HG03457 (cell line): ENCODE results near the gene USP3.
"Not testable (repeated sequence)": the region's sequence is repeated elsewhere in the genome, so short reads cannot be mapped to it uniquely, and the experiment has no call there.

Source experiments
- ATAC-seq: cut with Tn5 transposase; IDR thresholded peaks from one replicate; pipeline ENCODE4 v1.9.1; 2021; ENCODE audit warnings: moderate number of reproducible peaks; ENCODE audit not compliant: unreplicated experiment

The USP3 gene

DNA sequence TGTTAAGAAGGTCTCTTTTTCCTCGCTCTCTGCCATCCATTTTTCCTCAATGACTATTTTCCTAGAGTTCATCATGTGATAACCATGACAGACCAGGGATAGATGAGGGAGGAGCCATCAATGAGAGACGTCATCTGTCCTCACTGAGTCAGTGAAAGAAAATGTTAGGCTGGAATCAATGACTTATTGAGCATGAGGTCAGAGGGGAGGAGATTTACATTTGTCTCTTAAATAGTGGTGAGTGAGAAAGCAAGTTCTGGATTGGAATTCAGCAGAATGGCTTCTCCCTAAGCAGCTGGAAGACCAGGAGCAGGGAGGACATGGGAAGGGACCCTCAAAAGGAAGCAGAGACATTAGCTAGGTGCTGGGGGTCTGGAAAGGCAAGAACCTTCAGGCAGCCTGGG is 28.2 kb upstream of the USP3 start:
- ATAC-seq, result no peak

DNA sequence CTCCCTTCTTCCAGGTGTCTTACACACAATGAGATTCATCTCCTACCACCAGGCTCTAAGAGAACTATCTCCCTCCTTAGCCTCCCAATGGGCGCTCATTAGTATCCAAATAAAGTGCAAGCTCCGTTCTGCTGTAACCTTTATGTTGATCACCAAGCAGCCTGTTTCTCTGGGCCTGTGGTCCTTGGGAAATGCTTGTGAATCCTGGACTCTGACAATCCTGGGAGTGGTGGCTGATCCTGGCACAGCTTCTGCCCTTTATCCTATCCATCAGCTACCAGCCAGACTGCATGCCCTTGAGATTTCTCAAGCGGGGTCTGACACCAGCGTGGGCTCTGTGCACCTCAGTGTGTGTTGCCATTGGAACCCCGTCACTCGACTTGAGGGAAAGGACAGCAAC is 26.1 kb upstream of the USP3 start:
- ATAC-seq, result no peak

DNA sequence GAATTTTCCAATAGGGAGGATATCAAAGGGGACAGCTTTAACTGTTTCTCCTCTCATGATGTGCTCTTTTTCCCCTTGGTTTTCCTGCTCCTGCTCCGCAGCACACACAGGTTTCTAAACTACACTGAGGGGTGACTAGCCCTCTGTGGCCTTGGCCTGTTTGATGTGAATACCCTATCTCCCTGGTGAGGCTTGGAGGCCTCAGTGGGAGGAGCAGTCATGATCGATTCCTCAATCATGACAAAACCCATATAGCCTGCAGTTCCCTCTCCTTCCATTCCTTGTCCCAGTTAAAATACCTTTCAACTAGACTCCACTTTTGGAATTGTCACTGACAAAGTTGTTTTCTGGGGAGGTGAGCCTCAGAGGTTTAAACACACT is 24.0 kb upstream of the USP3 start:
- ATAC-seq, result no peak

DNA sequence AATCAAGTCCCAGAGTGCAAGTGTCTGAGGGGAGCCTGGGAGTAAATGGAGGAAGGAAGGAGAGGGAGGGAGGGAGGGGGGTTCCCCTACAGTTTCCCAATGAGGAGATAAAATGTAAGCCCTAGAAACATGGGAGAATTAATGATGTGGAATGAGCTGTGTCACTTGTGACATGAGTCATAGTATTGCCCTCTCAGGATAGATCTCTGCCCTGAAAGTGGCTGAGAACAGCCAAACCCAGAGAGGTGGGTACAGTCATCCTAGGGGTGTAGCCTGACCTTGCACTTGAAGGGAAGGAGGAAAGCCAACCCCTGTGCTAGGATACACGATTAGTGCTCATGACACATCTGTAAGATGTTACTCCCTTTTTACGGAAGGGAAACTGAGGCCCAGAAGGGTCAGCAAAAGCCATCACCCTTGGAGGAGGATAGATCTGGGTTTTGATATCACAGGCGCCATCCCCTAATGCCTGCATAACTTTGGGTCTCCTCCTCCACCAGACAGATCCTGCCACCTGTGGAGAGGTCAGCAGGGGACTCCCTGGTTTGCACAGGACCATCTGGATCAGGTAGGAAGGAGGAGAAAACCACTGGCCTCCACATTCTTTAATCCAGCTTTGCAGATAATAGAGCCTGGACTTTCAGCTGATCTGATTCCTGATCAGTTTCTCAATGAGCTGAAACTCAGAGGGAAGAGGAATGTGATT is 23.1 kb upstream of the USP3 start:
- ATAC-seq, result no peak

DNA sequence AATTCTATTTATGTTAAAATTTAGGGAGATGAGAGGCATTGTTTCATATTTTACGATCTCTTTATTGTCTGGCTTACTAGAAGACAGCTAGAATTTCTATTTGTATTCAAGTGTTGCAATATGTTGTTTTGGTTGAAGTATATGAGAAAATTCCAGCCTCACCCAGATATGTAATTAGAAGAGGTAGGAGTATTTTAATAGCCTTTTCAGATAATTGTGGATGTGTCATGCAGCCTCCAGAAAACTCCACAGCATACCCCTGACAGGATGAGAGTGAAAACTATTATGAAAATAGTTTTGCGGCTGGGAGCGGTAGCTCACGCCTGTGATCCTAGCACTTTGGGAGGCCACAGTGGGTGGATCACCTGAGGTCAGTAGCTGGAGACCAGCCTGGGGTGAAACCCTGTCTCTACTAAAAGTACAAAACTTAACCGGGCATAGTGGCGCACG is 21.5 kb upstream of the USP3 start:
- no peak for ATAC-seq

DNA sequence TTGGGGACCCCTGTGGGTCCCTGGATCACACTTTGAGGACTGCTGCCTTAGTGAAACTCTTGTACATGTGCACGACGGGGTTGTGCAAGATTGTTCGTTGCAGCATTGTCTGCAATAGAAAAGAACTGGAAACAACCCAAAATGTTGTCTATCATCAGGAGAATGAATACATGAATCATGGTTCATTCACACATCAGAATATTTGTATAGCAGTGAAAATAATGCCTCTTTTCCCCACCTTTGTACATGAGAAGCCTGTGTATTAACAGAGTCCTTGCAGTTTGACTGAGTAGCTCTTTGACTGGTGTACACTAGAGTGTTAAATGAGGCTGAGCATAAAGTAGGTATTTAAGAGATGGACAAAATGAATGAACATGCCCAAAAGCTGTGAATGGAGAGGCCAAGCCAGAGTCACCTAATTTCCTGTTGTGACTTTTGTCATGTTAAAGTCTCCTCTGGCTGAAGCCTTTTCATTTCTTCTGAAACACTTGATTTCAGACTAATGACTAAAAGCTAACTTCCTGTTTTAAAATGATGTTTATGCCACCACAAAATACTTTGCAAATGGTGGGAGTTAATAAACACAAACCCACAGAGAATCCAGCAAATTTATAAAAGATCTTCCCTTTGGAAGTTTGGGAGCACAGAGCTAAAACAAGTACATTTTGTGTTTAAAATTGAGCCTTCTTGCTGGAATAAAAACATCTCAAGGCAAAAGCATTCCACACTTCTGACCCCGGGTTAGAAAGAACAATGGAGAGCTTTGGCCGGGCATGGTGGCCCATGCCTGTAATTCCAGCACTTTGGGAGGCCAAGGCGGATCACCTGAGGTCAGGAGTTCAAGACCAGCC is 20.6 kb upstream of the USP3 start:
- ATAC-seq, result no peak

DNA sequence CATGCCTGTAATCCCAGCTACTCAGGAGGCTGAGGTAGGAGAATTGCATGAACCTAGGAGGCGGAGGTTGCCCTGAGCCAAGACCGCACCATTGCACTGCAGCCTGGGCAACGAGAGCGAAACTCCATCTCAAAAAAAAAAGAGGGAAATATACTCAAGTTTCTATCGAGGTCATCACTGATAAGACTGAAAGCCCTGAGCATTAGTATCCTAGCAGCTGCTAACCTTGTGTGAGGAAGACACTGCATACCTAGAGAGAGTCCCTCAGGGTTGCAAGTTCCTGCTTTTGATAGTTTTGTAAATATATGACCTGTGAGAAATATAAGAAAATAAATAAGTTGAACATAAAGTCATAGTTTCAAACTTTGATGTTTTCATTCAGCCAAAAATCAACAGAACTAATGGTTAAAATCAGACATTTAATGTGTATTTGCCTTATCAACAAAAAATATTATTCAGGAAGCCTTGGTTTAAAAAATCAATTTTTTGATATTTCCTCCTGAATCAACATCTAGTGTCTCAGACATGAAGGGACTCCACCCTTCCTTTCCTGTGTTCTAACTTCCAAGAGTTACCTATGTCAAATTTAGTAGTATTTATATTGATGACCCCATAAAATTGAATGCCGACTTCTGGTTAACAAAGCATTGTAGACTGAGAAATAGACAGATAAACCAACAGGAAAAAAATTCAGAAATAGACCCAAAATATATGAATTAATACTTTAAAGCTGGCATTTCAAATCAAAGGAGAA is 19.8 kb upstream of the USP3 start:
- no peak for ATAC-seq

DNA sequence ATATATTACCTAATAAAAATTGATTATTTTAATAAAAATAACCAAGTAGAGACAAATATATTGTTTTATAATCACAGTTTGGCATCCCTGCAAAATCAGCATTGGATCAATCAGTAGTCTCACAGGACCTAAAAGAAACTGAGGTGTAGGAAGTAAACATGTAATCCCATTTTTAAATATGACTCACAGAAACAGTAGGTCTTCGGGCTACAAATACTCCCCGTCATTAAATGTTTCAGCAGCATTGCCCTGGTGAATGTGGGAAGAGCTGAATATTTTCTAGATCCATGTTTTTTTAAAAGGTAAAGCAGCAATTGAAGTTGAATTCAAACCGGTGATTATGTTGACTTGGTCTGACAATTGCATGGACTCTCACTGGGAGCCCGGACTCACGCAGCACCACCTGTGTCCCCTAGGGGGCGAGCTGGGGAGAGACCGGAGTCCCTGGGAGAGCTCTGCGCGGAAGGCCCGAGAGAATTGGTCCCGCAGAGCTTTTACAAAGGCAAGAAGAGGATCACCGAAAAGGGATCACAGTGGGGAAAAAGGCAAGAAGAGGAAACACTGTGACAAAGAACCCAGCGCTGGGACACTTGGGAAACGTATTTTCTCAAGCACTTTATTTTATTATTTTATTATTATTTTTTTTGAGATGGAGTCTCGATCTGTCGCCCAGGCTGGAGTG is 17.2 kb upstream of the USP3 start:
- ATAC-seq, result no peak

DNA sequence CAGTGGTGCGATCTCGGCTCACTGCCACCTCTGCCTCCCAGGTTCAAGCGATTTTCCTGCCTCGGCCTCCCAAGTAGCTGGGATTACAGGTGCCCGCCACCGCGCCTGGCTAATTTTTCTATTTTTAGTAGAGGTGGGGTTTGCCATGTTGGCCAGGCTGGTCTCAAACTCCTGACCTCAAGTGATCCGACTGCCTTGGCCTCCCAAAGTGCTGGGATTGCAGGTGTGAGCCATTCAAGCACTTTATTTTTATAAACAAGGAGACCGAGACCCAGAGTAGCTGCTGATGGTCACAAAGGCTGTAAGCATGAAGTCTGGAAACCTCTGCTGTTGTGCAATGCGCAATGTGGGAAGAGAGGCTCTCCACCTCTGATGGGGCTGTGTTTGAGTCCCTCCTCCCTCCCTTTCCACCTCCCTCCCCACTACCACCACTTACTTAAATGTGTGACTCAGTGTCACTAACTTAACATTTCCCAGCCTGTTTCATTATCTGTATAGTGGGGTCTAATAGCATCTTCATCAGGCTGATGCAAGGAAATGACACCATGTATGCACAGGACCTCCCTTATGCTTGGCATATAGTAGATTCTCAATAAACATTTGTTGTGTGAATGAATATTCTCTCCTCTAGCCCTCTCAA is 16.5 kb upstream of the USP3 start:
- not testable (repeated sequence) for ATAC-seq

DNA sequence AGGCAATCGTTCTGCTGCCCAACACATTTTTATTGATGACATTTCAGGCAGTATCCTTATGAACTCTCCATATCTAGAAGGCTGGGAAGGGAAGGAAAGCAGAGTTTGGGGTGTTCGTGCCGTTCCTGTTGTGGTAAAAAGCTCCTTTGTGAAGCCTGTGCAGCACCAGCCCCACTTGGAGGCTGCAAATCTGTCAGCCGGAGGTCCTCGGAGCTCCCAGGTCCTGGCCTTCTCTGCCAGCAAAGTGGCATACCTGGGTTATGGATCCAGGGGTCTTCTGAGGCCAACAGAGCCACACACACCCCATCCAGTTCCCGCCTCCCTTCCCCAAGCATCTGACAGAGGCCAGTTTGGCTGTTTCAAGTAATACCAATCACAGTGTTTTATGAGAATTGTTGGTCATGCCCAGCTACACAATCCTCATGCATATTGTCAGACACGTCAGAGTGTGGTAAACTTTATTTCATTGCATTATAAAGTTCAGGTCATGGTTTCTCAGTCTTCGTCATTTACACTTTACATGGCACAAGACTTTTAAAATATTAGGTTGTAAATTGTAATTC is 15.9 kb upstream of the USP3 start:
- no peak for ATAC-seq

DNA sequence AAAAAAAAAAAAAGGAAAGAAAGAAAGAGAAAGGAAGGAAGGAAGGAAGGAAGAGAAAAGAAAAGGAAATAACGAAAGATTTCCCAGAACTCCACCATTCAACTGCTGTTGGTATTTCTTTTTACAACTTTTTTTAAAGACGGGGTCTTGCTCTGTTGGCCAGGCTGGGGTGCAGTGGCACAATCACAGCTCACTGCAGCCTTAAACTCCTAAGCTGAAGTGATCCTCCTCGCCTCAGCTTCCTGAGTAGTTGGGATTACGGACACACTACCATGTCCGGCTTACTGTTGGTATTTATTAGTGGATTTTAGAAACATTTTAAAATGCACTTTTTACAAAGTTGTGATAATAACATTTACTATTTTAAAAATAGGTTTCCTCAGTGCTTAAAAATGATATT is 15.0 kb upstream of the USP3 start:
- ATAC-seq, result no peak

DNA sequence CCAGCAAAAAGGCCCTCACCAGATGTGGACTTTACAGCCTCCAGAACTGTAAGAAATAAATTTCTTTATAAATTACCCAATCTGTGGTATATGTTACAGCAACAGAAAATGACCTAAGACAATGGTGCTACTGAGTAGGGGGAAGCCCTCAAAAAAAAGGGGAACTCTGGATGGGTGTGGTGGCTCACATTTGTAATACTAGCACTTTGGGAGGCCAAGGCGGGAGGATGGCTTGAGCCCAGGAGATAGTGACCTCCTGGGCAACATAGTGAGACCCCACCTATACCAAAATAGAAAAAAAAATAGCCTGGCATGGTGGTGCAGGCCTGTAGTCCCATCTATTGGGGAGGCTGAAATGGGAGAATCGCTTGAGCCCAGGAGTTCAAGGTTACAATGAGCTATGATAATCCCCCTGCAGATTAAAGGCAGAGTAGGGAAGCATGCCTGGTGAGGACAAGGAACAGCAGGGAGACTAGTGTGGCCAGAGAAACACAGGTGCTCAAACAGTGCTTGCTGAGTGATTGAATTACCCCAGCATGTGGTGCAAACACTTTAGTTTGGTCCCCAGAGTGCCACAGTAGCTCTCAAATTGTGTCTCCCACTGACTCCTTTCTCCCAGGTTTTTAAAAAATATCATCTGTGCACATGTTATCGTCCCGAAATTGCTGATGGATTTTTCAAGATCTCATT is 13.9 kb upstream of the USP3 start:
- ATAC-seq, result no peak

DNA sequence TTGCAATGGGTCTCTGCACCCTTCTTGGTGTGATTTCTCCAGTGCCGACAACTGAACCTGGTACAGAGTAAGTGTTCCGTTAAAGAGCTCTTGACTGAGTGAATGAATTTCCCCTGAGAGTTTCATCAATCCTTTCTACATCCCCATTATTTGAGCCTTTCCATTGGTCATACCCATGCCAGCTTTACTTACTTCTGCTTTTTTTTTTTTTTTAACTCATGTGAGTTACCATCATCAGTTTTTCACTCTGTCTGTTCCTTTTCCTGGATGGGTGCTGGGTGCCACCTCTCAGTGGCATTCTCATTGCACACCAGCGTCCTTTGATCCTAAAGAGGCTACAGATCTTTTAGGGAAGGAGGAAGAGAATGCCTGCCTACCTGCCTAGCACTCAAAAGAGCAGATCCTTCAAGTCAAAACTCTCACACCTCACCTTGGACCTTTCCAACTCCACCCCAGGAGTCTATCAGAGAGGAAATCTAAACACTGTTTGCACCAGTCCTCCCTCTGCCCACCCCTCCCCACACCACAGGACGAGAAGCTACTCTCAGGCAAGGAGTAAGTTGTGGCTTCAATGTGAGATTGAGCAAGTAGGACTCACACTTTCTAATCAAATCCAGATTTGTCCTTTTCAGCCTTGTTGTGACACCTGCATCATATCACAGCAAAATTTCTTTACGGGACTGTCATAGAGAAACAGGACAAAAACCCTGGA is 13.1 kb upstream of the USP3 start:
- no peak for ATAC-seq

DNA sequence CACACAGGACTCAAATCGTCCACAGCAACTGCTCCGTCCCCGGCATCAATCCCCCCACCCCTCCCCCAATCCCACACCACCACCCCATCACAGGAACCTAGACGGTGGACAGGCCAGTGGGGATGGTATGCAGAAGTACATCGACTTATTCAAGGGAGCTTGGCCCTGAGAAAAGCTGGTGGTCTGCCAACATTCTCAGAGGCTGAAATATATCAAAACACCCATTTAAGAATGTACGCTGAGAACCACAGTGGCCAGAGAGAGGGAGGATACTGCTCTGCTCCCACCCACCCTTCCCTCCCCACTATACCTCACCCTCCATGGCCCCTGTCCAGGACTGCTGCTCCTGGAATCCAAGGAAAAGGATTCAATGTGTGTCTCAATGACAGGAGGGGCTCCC is 12.4 kb upstream of the USP3 start:
- ATAC-seq, result no peak

DNA sequence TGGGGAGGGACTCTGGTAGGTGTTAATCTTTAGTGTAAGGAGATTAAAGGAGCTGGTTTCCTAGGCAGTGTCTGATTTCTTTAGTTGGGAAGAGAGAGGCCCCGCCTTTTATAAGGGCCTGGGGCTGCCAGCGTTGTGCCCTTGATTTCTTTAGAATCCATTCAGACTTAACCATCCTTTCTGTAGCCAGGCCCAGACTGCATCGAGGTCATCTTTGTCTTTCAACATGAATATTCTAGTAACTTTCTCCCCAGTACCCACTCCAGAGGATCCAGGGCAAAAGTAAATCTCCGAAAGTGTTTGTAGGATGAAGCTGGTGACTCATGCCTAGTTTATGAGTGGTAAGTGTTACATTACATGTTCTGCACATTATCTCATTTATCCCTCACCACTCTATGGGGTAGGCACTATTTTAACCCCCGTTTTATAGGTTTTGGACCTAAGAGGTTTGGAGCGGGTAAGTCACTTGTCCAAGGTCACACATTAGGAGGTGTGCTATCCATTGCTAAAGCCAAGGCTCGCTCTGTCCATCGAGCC is 11.8 kb upstream of the USP3 start:
- no peak for ATAC-seq

DNA sequence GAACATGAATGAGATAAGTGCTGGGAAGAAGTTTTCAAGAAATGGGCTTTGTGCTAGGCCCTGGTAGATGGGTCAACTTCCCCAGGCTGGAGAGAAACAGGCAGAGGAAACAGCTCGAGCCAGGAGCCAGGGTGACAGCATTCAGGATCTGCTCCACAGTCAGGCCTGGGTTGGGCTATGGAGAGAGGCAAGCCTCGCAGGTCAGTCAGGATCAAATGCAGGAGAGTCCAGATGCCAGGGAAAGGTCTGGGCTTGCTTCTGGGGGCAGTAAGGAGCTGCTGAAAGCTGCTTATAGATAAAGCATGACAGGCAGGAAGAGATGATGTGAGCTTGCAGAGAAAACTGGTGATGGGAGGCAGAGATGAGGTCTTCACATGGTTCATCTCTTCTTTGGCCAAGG is 11.0 kb upstream of the USP3 start:
- no peak for ATAC-seq

DNA sequence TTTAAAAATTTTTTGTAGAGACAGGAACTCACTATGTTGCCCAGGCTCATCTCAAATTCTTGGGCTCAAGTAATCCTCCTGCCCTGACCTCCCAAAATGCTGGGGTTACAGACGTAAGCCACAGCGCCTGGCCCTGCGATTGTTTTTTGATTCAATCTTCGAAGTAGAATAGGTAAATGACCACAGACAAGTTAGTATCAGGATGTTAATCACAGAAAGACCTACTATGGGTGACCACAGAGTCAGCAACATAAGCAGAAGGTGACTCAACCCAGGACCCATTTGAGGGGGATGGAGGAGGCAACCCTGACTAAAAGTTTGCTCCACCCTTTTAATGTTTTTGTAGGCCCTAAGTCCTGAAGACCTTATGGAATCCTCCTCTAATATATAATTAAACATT is 10.0 kb upstream of the USP3 start:
- no peak for ATAC-seq

DNA sequence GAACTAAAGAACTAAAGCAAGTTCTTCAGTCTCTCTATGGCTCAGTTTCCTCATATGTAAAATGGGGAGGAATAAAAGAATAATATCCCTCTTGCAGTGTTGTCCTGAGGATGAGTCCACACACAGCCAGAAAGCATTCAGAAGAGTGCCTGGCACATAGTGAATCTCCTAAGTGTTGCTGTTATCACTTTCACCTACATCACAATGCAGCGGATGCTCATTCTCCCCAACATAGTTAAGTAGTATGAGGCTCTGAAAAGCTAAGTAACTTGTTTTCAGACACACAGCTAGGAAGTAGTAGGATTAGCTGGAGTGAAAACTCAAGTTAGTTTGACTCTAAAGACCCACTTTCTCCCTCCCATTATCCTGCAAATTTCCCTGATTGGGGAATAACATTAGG is 9.1 kb upstream of the USP3 start:
- no peak for ATAC-seq
